G401 (cell line): ENCODE results near the gene KLHDC2. TPM values are rescaled to one million over a fixed set of nuclear protein-coding genes. Genes with fewer than 3 reads are reported as not detected.
"Not testable (repeated sequence)": the region's sequence is repeated elsewhere in the genome, so short reads cannot be mapped to it uniquely, and the experiment has no call there.

Source experiments
- DNase-seq: peaks from one replicate; pipeline ENCODE4 v3.0.0-alpha.2; 2015; ENCODE audit warnings: low spot score
- in situ Hi-C: cut with HindIII; loops from 2 replicates; pipeline ENCODE4 v1.10.0; 2016; ENCODE audit warnings: low sequenced_read_pairs, mixed read lengths
- total RNA-seq: library from RNA; depleted of rRNA; stranded (reverse); fragments of >200 nt; shearing (Covaris generic); gene quantifications from 2 replicates; pipeline ENCODE4 v1.2.3, GENCODE V29; 2014; rRNA removed

KLHDC2 gene
- total RNA-seq = 48.8 and 83.5 TPM in 2 replicates

- peak; percentile 85 for DNase-seq
- in situ Hi-C loops = no loop called here
Observed at GRCh38 chr14:49767571-49768300, at the start of gene KLHDC2. Gene KLHDC2 (plus strand): TSS chr14:49768153. CDS start chr14:49768469, 316 bp downstream.

DNA sequence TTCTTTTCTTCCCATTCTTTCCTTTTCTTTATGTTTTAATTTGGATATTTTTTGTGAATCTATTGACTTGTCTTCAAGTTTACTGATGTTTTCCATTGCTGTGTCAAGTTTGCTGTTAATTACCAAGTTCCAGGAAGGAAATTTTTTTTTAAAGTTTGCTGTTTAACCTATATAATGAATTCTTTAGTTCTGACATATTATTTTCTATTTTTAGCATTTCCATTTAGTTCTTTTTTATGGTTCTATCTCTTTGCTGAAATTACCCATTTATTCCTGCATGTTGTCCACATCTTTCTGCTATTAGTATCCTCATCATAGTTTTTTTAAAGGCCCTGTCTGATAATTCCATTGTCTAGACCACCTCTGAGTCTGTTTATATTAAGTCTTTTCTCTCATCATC lies 47.2 kb upstream of the KLHDC2 start:
- DNase-seq = no peak
- in situ Hi-C loops = no loop called here

DNA sequence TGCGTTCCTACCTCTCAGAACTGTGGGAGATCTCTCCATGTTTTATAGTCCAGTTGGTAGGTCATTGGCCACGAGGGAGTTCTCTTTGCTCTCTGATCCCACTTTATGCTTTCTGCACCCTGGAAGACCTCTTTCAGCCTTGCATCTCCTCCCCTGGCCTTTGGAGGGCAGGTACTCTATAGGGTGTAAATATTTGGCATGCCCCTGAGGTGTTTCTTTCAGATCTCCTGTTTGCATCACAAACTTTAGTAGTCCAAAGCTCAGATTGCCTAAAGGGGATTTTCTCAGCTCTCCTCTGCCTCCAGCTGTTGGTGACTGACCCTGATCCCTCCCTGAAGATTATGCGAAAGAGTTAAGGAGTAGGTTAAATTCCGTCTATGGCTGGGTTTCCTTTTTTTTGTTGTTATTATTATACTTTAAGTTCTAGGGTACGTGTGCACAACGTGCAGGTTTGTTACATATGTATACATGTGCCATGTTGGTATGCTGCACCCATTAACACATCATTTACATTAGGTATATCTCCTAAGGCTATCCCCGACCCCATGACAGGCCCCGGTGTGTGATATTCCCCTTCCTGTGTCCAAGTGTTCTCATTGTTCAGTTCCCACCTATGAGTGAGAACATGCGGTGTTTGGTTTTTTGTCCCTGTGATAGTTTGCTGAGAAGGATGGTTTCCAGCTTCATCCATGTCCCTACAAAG lies 46.1 kb upstream of the KLHDC2 start:
- in situ Hi-C loops = not testable (repeated sequence)

GRCh38 chr14:49727171-49727570 lies 40.8 kb upstream of the KLHDC2 start:
- DNase-seq = no peak
- in situ Hi-C loops = no loop called here

More for the DNA sequence above, 46.1 kb upstream of the KLHDC2 start:
- DNase-seq = not testable (repeated sequence)

DNA sequence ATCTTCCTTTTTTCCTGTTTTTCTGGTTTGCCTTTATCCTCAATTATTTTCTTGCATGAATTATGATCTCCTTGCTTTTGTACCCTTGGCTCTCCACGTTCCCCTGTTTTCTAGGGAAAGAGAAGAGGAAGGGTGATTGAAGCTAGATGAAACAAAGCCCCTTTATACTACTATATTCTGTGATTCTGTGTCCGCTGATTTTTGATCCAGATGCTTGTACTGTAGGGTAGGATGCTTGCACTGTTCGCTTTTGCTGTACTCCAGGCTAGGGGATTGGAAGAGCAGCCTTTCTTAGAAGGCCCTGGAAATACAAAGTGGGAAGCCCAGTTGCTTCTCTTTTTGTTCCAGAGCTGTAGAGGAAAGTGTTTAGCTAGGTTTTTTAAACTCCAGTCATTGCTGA lies 35.1 kb upstream of the KLHDC2 start:
- no peak for DNase-seq
- in situ Hi-C loops = no loop called here

DNA sequence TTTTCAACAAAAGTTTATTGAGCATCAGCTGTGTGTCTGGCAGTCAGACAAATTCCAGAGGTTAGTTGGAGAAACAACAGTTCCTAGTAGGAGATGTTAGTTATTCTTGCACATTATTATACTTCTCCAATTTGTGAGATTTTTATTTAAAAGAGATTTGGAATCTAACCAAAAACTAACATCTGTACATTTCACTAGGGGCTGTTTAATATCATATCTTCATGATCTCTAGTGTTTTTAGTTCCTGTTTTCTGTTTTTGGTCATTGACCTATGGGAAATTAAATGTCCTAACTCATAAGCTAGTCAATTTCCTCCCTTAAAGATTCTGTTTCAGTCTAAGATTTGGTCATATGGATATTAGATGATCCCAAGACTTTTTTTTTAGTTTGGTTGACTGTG lies 34.1 kb upstream of the KLHDC2 start:
- in situ Hi-C loops = no loop called here
- no peak for DNase-seq

DNA sequence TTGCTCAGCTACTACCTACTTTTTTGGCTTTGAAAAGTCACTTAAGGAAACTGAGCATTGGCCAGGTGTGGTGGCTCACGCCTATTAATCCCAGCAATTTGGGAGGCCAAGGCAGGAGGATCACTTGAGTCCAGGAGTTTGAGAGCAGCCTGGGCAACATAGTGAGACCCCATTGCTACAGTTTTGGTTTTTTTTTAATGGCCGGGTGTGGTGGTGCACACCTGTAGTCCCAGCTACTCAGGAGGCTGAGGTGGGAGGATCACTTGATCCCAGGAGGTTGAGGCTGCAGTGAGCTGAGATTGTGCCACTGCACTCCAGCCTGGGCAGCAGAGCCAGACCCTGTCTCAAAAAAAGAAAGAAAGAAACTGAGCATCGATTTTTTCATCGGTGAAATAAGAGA lies 32.3 kb upstream of the KLHDC2 start:
- DNase-seq, in situ Hi-C loops: not testable (repeated sequence)

GRCh38 chr14:49745191-49745590 lies 22.8 kb upstream of the KLHDC2 start:
- in situ Hi-C loops = no loop called here
- DNase-seq = no peak

- DNase-seq, in situ Hi-C loops: not testable (repeated sequence)
Observed at GRCh38 chr14:49746476-49746875, 21.5 kb upstream of the KLHDC2 start.

DNA sequence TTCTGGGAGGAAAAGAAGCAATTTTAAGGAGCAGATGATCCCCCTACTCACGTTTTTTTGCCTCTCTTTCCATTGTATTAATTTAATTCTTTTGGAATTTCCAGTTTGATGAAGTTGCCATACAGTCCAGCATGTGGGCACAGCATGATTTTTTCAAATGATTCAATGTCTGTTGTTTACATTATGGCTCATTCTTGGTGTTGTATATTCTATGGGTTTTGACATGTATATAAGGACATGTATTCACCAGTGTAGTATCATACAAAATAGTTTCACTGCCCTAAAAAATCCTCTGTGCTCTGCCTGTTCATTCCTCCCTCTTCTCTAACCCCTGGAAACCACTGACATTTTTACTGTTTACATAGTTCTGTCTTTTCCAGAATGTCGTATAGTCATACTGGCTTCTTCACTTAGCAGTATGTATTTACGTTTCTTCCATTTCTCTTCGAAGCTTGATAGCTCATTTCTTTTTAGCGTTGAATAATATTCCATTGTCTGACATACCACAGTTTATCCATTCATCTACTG lies 13.3 kb upstream of the KLHDC2 start:
- no peak for DNase-seq
- in situ Hi-C loops = no loop called here

DNA sequence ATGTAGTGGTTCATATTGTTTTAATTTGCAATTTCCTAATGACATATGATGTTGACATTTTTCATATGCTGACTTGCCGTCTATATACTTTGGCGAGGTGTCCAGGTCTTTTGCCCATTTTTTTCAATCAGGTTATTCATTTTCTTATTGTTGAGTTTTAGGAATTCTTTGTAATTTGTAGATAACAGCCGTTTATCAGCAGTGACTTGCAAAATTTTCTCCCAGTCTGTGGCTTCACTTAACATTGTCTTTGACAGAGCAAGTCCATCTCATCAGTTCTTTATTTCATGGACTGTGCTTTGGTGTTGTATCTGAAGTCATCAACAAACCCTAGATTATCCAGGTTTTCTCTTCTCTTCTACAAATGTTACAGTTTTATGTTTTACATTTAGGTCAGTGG lies 12.6 kb upstream of the KLHDC2 start:
- DNase-seq = no peak
- in situ Hi-C loops = no loop called here

DNA sequence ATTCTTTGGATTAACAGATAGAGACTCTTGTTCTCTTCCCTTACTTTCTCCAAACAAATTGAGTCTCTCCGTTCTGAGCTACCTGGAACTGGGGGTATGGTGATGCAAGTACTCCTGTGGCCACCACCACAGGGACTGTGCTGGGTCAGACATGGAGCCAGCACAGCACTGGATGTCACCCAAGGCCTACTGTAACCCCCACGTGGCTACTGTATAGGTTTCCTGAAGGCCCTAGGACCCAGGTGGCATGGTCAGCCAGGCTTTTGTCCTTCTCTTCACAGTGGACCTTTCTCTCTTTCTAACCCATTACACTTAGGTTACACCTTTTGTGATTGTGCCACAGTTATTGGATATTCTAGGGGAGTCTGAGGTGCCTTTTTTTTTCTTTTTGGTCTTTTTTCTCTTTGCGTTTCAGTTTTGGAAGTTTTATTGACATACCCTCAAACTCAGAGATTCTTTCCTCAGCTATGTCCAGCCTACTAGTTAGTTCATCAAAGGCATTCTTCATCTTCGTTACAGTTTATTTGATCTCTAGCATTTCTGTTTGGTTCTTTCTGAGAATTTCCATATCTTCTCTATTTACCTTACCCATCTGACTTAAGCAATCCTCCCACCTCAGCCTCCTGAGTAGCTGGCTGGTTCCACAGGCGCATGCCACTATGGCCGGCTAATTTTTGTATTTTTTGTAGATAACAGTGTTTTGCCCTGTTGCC lies 6.0 kb upstream of the KLHDC2 start:
- in situ Hi-C loops = no loop called here

GRCh38 chr14:49766839-49767238 lies 1.1 kb upstream of the KLHDC2 start:
- no peak for DNase-seq
- in situ Hi-C loops = no loop called here

More for the DNA sequence above, 6.0 kb upstream of the KLHDC2 start:
- DNase-seq = no peak

- DNase-seq = no peak
- in situ Hi-C loops = no loop called here
Observed at GRCh38 chr14:49767270-49767570, 733 bp upstream of the KLHDC2 start.

- peak; percentile 70 for DNase-seq
- in situ Hi-C loops = no loop called here
Observed at GRCh38 chr14:49768301-49769121, 558 bp downstream of the KLHDC2 start.

DNA sequence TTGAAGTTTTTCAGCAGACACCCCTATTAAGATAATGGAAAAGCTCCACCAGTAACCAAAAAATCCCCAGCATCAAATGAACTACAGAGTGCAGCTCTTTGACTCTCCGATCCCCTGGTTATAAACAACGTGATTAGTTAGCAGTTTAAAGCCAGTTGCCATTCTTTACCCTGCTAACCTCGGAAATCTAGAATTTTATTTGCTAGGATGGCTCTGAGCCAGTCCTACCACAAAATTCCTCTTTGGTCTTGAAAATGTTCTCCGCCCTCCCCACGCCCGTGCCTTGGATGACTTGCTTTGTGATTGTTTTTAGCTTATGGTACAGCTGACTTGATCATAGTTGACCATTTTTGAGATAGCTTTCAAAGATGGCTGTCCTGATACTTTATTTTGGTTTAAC lies 1.2 kb downstream of the KLHDC2 start:
- in situ Hi-C loops = no loop called here

GRCh38 chr14:49769581-49770211 lies 1.7 kb downstream of the KLHDC2 start:
- in situ Hi-C loops = no loop called here
- DNase-seq = no peak

More for the DNA sequence above, 1.2 kb downstream of the KLHDC2 start:
- DNase-seq = no peak

- DNase-seq = no peak
- in situ Hi-C loops = no loop called here
Observed at GRCh38 chr14:49770212-49770817, 2.4 kb downstream of the KLHDC2 start.
